Subcutaneous adipose tissue (tissue), 4 donors: ENCODE results near the gene HDAC7. TPM values are rescaled to one million over a fixed set of nuclear protein-coding genes. Genes with fewer than 3 reads are reported as not detected.

Experiments used
- CTCF ChIP-seq: fragments of 450-650 bp; IDR thresholded peaks from one replicate; pipeline ENCODE4 v1.5.1; 2016; ENCODE audit warnings: low read depth, mild to moderate bottlenecking, control low read depth, antibody characterized with exemption, moderate library complexity
- total RNA-seq, 4 donors: library from RNA; depleted of rRNA; stranded (reverse); fragments of >200 nt; gene quantifications; one replicate each; pipeline ENCODE4 v1.1.0, GENCODE V29; 2016

The HDAC7 gene
- total RNA-seq, 4 donors from 2014 or later: 25.8 to 72.9 (median 43.0) TPM

DNA sequence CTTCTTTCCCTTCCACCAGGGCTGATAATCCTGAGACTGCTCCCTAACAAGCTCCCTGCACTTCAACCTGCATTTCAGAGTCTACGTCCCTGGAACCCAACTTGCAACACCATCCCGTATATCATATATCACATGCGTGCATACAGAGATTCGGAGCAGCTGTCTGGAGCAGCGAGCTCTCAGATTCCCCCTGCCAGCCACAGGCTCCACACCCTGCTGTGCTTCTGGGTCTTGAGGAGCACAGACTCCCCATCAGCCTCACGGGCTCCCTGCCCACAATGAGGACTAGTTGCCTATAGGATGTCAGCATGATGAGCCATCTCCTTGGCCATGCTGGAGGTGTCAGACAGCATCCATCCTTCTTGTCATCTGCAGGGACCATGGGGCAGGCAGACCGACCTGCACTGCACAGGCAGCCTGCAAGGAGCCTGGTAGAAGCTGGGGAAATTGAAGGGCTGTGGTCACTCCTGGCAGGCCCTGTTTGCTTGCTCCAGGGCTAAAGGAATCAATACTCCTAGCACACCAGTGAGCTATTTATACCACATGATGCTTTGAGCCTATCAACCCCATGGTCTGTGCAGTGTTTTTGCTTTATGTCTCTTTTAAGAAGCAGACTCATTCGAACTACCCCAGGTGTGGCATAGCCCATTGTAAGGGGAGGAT, 19.6 kb upstream of the HDAC7 start:
- TF ChIP-seq CTCF: no peak

- no peak for TF ChIP-seq CTCF
Observed at GRCh38 chr12:47838286-47838931, 18.7 kb upstream of the HDAC7 start.

DNA sequence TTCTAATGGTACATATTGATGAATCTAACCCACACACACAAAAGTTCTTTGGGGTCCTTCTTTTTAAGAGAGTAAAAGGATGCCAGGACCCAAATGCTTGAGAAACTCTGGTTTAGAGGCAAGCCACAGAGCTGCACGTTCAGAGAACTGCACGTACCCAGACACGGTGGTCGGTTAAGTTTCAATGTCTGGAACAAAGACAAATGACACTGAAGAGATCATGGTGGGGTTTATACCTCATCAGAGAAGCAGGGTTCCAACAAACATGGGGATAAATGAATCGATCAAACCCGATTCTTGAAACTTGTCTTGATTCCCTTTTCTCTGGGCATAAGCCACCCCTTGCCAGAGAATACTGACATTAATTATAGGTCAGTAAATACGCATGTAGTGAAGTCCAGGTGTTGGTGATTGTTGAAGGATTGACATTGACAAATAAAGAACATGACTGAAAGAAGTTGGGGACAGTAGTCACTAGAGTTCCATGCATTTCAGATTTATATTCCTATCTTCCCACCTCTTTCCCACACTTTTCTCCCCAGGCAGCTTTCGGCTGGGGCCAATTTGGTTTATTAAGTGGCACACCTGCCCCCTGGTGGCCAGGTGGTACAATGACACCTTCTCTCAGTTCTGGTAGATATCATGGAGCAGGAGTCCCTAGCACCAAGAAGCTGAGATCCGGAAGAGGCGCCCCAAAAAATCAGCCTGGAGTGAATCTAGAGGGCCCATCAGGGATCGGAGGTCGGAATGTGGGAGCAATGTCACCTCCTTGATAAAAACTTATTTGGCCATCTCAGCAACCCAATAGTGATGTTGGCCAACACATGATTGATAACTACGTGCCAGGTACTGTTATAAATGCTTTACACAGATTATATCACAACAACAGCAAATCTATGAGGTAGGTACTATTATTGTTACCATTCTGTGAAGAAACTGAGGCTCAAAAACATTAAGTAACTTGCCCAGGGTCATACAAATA, 17.8 kb upstream of the HDAC7 start:
- TF ChIP-seq CTCF: no peak

DNA sequence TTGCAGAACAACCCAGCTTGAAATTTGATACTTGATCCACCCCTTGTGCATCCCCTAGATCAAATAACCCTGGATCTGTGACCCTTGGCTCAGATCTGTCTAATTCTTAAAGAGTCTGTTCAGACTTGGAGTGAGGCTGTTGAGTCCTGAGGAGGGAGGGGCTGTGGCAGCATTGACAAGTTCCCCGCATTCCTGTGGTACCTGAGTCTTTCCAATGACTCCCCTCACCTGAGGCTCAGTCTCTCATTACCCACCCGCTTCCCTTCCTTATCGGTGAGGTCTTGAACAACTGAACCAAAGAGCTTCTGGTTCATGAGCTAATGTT, 16.1 kb upstream of the HDAC7 start:
- no peak for TF ChIP-seq CTCF

DNA sequence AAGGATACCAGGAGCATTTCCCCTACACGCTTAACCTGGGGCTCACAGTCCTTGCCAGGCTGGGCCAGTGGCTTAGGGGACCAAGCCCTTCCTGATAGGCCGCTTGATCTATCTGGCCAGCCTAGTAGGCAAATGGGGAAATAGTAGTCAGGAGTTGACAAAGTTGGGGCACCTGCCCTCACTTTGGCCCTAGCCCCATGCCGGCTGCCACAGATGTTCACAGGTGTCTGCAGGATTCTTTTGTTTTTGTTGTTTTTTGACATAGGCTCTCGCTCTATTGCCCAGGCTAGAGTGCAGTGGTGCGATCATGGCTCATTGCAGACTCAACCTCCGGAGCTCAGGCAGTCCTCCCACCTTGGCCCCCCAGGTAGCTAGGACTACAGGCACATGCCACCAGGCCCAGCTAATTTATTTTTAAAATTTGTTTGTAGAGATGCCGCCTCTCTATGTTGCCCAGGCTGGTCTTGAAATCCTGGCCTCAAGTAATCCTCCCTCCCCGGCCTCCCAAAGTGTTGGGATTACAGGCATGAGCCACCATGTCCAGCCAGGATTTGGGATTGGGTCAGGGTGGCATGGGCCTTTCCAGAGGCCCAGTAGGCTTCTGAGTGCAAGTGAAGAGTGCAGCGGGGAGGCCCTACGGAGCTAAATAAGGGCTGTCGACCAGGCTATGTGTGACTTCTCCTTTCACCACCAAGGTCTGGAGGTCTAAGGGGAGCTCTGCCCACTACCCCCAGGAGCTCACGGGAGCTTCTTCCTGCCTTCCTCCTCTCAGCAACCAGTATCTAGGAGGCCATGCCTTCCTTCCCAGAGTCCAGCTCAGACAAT, 15.5 kb upstream of the HDAC7 start:
- no peak for TF ChIP-seq CTCF

DNA sequence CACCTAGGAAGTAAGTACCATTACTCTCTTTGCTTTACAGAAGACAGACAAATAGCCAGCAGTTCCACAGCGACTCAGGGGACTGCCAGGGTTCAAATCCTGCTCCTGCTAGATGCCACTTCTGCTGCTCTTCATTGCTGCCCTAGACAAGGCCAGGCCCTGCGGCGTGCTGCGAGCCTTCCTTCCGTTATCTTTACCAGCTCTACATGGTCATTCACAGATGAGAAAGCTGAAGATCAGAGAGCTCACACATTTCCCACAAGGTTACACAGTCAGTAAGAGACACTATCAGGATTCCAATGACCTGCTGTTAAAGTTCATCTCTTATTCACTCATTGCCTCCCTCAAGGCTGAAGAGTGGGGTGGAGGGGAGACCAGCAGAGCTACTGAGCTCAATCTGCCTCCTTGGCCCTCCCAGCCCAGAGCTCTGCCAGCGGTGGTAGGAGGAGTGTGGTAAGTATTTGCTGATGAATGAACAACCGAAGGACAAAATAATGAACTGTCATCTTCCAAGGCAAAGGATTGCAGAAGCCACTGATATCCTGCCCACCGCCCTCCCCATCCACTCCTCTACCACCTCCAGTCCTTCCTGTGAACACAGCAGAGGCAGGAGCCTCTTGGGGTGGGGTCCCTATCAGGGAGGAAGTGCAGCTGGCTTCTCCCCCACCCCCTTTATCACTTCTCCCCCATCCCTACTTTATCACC, 14.6 kb upstream of the HDAC7 start:
- no peak for TF ChIP-seq CTCF
